Transverse colon (tissue), 4 donors: ENCODE measurements around the gene KANSL3. TPM values are rescaled to one million over a fixed set of nuclear protein-coding genes. Genes with fewer than 3 reads are reported as not detected.

Experiments
- DNase-seq: peaks from one replicate; pipeline ENCODE4 v3.0.0-alpha.2; 2019
- H3K27ac ChIP-seq, 4 donors: fragments of 200-600 bp; sonication (generic); 2 replicates each; pipeline ENCODE4 v1.5.1; 2016 to 2018; ENCODE audit warnings: inconsistent platforms in 4 of 4
- H3K27me3 ChIP-seq: fragments of 200-600 bp; sonication (generic); 2 replicates; pipeline ENCODE4 v1.5.1; 2017; ENCODE audit warnings: inconsistent platforms
- H3K36me3 ChIP-seq, 4 donors: fragments of 200-600 bp; sonication (generic); 2 replicates each; pipeline ENCODE4 v1.5.1; 2017 to 2019; ENCODE audit warnings: inconsistent platforms in 4 of 4
- H3K4me1 ChIP-seq, 4 donors: fragments of 200-600 bp; sonication (generic); 2 replicates each; pipeline ENCODE4 v1.5.1; 2017 to 2020; ENCODE audit warnings: inconsistent platforms in 4 of 4
- H3K4me3 ChIP-seq, 4 donors: fragments of 200-600 bp; sonication (generic); 1 replicate in 1 of 4; 2 replicates in 3 of 4; pipeline versions ENCODE4 v1.5.1 to v1.6.1; 2017 to 2019; ENCODE audit warnings: inconsistent platforms in 4 of 4
- H3K9me3 ChIP-seq, 2 donors: fragments of 200-600 bp; sonication (generic); 2 replicates each; pipeline ENCODE4 v1.5.1; 2017 to 2019; ENCODE audit warnings: inconsistent platforms in 2 of 2
- CTCF ChIP-seq, 5 experiments: fragments of 200-600 bp in 3 of 5; fragments of 450-650 bp in 2 of 5; sonication (generic) in 3 of 5; IDR thresholded peaks; 1 replicate in 2 of 5; 2 replicates in 3 of 5; pipeline ENCODE4 v1.5.1; 2016 to 2017; ENCODE audit warnings: antibody characterized with exemption in 5 of 5, inconsistent platforms in 3 of 5, mild to moderate bottlenecking in 2 of 5, moderate library complexity in 1 of 5
- EP300 ChIP-seq: sonication (generic); formaldehyde crosslinking; IDR thresholded peaks from one replicate; pipeline ENCODE4 v1.6.1; 2017; ENCODE audit warnings: antibody characterized with exemption, low read depth
- POLR2A ChIP-seq: fragments of 450-650 bp; IDR thresholded peaks from one replicate; pipeline ENCODE4 v1.6.1; 2016; ENCODE audit warnings: antibody characterized with exemption, mild to moderate bottlenecking, moderate library complexity
- POLR2AphosphoS5 ChIP-seq, 3 donors: sonication (generic); formaldehyde crosslinking; IDR thresholded peaks; one replicate each; pipeline ENCODE4 v1.6.1; 2016; ENCODE audit warnings: antibody characterized with exemption in 3 of 3
- WGBS, 2 donors: methylation state at CpG; one replicate each; pipeline ENCODE4 v1.1.5; 2018; ENCODE audit warnings: low coverage in 1 of 2; 5-methylcytosine and 5-hydroxymethylcytosine counted together
- in situ Hi-C, 4 donors: fragments of 200-750 bp; cut with MboI; loops; one replicate each; pipeline versions ENCODE4 v1.15.0 to v1.15.1; 2017; ENCODE audit warnings: low sequenced_read_pairs in 3 of 4, low pct_ligation_motif_present in 1 of 4, low pct_unique_long_range_greater_than_20kb in 1 of 4
- intact Hi-C: fragments of 100-400 bp; cut with DNase I; formaldehyde crosslinking; loops from one replicate; pipeline ENCODE4 v1.15.1; 2023; ENCODE audit warnings: low total_unique reads
- total RNA-seq, 4 donors: library from RNA; depleted of rRNA; stranded (reverse); fragments of >200 nt; gene quantifications; one replicate each; pipeline ENCODE4 v1.1.0, GENCODE V29; 2016

KANSL3 gene
- total RNA-seq, 4 donors from 2014 or later, result 45.6 to 59.9 (median 53.4) TPM

- DNase-seq, result no peak
- 100% methylated on average over 1 of the region's 1 CpG; no CpG with 5 or more reads in 1 of the 2 donors for WGBS, 2 donors
- no peaks in the 10 kb centered on the region for H3K9me3 ChIP-seq
Observed at GRCh38 chr2:96649342-96649741, 11.2 kb upstream of the KANSL3 start.

DNA sequence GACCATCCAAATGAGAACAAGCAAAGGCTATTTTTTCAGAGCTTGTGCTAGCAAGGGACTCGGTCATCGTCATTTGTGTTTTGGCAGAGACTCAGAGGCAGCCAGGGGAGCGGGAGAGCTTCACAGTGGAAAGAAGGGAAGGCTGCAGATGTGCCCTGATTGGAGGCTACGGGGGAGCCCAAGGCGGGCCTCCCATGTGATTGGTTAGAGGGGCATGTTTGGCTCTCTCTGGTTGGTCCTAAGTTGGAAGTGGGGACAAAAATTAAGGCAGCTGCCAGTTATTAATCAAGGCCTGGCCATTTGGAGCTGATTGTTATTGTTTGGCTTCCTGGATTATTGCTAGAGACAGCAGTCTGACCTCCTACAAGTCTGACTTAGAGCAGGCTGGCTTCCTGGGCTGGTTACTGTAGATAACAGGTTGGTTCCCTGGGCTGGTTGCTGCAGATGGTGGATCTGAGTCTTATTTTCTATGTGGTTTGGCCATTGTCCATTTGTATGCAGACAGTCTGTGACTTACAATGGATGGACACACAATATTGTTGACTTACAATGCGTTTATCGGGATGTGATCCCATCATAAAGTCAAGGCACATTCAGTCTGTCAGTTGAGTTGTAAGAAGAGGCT, 10.3 kb upstream of the KANSL3 start:
- Histone ChIP-seq H3K9me3 (no peaks in the 10 kb centered on the region), H3K27ac (no peak overlapping the region), H3K36me3 (no peaks in the 10 kb centered on the region), H3K4me3 (no peak overlapping the region), H3K27me3 (no peaks in the 10 kb centered on the region), H3K4me1 (no peaks in the 10 kb centered on the region)
- no peak for TF ChIP-seq EP300
- no peak for TF ChIP-seq POLR2A
- no peak for TF ChIP-seq POLR2AphosphoS5 (IDR thresholded peaks at IDR 0.05)
- TF ChIP-seq CTCF (IDR thresholded peaks at IDR 0.05), result no peak
- DNase-seq, result no peak
- intact Hi-C loops (no loop called here), in situ Hi-C loops (no loop called here)
- 95% methylated on average over 7 of the region's 7 CpGs; no CpG with 5 or more reads in 1 of the 2 donors for WGBS, 2 donors

More at GRCh38 chr2:96649342-96649741, 11.2 kb upstream of the KANSL3 start:
- H3K27ac ChIP-seq, result no peak overlapping the region
- no peaks in the 10 kb centered on the region for H3K27me3 ChIP-seq
- in situ Hi-C loops (no loop called here), intact Hi-C loops (no loop called here)
- H3K4me3 ChIP-seq, result no peak overlapping the region
- TF ChIP-seq POLR2AphosphoS5 (IDR thresholded peaks at IDR 0.05), result no peak
- no peak for TF ChIP-seq CTCF (IDR thresholded peaks at IDR 0.05)
- no peak for TF ChIP-seq EP300
- TF ChIP-seq POLR2A, result no peak
- H3K36me3 ChIP-seq, result no peaks in the 10 kb centered on the region
- no peaks in the 10 kb centered on the region for H3K4me1 ChIP-seq

DNA sequence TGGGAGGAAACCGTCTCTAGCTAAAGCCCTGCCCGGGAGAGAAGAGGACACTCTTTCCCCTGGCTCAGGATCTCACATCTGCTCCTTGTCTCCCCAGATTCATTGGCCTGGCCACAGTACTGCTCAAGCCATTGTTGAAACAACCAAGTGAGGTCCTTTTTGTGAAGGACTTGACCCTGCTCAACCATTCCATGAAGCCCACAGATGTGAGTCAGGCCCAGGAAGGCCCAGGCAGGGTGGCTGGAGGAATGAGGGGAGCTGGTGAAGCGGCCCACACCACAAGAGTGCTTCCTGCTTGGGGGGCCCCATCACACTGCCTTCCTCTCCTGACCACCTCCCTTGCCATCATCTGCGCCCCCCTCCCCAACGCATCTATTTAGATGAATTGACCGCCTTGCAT, 9.6 kb upstream of the KANSL3 start:
- Histone ChIP-seq H3K4me1 (no peaks in the 10 kb centered on the region), H3K27ac (no peak overlapping the region), H3K9me3 (no peaks in the 10 kb centered on the region), H3K36me3 (no peaks in the 10 kb centered on the region), H3K27me3 (no peaks in the 10 kb centered on the region), H3K4me3 (no peak overlapping the region)
- no peak for DNase-seq
- TF ChIP-seq POLR2AphosphoS5 (IDR thresholded peaks at IDR 0.05) (no peak), CTCF (IDR thresholded peaks at IDR 0.05) (no peak), POLR2A (no peak), EP300 (no peak)
- in situ Hi-C loops, result no loop called here
- WGBS, 2 donors, result 97% methylated on average over 6 of the region's 6 CpGs; no CpG with 5 or more reads in 1 of the 2 donors
- intact Hi-C loops, result no loop called here

DNA sequence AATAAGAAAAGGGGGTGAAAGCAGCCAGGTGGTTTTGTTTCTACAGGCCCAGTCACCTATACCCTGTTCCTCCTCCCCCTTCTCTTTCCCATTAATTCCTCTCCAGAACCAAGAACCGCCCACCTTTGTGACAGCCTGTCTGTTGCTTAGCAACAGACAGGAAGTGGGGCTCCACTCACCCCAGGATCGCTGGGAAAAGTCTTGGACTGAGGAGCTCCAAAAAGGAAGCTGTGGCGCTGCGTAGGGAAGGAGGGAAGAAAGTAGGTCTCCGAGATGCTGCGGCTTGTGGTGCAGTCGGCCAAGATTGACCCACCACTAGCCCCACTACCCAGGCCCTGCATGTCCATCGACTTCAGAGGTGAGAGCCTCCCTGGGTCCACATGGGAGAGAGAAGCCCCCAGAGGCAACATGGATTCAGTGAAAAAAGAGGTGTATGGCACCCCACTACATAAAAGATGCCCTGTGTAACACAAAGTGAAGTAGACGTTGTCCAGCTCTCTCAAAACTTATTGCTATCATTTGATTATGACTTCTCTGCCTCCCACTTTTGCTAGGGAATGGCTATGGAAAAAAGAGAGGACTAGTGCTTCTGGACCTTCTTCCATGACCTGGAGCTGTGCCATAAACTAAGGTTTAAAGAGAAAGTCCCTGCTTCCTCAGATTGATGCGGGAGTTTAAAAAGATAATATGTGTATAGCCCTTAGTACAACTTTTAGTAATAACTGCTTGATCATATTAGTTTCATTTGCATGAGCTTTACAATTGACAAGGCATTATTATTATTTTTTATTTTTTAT, 4.7 kb upstream of the KANSL3 start, which contains the start of gene FER1L5:
FER1L5 (plus strand) TSS at position 201 of the 797 bp plus-strand sequence; CDS start at position 274, 73 bp downstream.
- no peak within 1 kb of the TSS for H3K4me3 ChIP-seq
- no peaks in the 10 kb centered on the region for H3K36me3 ChIP-seq
- H3K4me1 ChIP-seq, result peaks cover 0 to 5% (median 2%) of the 10 kb centered on the region in 4 donors

More for the DNA sequence above, 4.7 kb upstream of the KANSL3 start, which contains the start of gene FER1L5:
- intact Hi-C loops (no loop called here), in situ Hi-C loops (no loop called here)
- no peaks in the 10 kb centered on the region for H3K27me3 ChIP-seq
- 56 to 69% methylated on average over 2 to 10 of the region's 10 CpGs for WGBS, 2 donors
- no peak for DNase-seq
- TF ChIP-seq POLR2A (no peak), EP300 (no peak), POLR2AphosphoS5 (IDR thresholded peaks at IDR 0.05) (no peak), CTCF (IDR thresholded peaks at IDR 0.05) (no peak)
- H3K27ac ChIP-seq, result no peak within 1 kb of the TSS
- no peaks in the 10 kb centered on the region for H3K9me3 ChIP-seq
